Caco-2 (cell line): ENCODE data around the gene LAMB3. TPM values are rescaled to one million over a fixed set of nuclear protein-coding genes. Genes with fewer than 3 reads are reported as not detected.

Source experiments
- BruUV-seq: library from RNA; stranded (reverse); fragments of 400-500 nt; replicated peaks from 2 replicates; lab custom pipeline; 2021; lab: Mats Ljungman, UMichigan
- CTCF ChIA-PET: fragments of 300-600 bp; sonication (Branson Sonifier 250); formaldehyde crosslinking; loops from one replicate; lab custom pipeline; 2022; ENCODE audit warnings: antibody characterized with exemption; lab: Charles Lee
- POLR2A ChIA-PET: fragments of 300-600 bp; sonication (Branson Sonifier 250); formaldehyde crosslinking; loops from one replicate; lab custom pipeline; 2022; ENCODE audit warnings: antibody characterized with exemption; lab: Charles Lee
- DNase-seq, 2 experiments: peaks; one replicate each; pipeline versions ENCODE4 v3.0.0 to v3.0.0-alpha.2; 2020 to 2022
- H3K27me3 ChIP-seq: replicated peaks from 2 replicates; pipeline ENCODE4 v1.6.0; 2011; ENCODE audit warnings: low read length; ENCODE audit not compliant: control insufficient read depth, insufficient read depth
- H3K36me3 ChIP-seq: 2 replicates; pipeline ENCODE4 v1.5.1; 2011; ENCODE audit warnings: low read length; ENCODE audit not compliant: control insufficient read depth, insufficient read depth
- H3K4me1 ChIP-seq: fragments of 250-450 bp; sonication (Bioruptor Pico); 2 replicates; pipeline ENCODE4 v1.5.1; 2020; ENCODE audit warnings: mild to moderate bottlenecking
- H3K4me3 ChIP-seq: 2 replicates; pipeline ENCODE4 v1.5.1; 2011; ENCODE audit warnings: low read depth, mild to moderate bottlenecking, control low read depth, low read length
- H3K9me3 ChIP-seq: fragments of 250-450 bp; sonication (Bioruptor Pico); 2 replicates; pipeline ENCODE4 v1.5.1; 2020; ENCODE audit warnings: mild to moderate bottlenecking, moderate library complexity
- H3K27ac Mint-ChIP-seq: one replicate; pipeline ENCODE4 v1.8.0; 2022; ENCODE audit warnings: mixed read lengths; ENCODE audit not compliant: unreplicated experiment
- H3K27me3 Mint-ChIP-seq: one replicate; pipeline ENCODE4 v1.8.0; 2022; ENCODE audit warnings: mixed read lengths; ENCODE audit not compliant: insufficient read depth, unreplicated experiment
- H3K36me3 Mint-ChIP-seq: one replicate; pipeline ENCODE4 v1.8.0; 2022; ENCODE audit warnings: mild to moderate bottlenecking, mixed read lengths; ENCODE audit not compliant: insufficient read depth, unreplicated experiment
- H3K4me1 Mint-ChIP-seq: one replicate; pipeline ENCODE4 v1.8.0; 2022; ENCODE audit warnings: low read depth, mixed read lengths; ENCODE audit not compliant: unreplicated experiment
- H3K4me3 Mint-ChIP-seq: one replicate; pipeline ENCODE4 v1.8.0; 2022; ENCODE audit warnings: mild to moderate bottlenecking, moderate library complexity, mixed read lengths; ENCODE audit not compliant: unreplicated experiment
- H3K9me3 Mint-ChIP-seq: one replicate; pipeline ENCODE4 v1.8.0; 2022; ENCODE audit warnings: mixed read lengths; ENCODE audit not compliant: unreplicated experiment
- intact Hi-C: fragments of 100-400 bp; cut with micrococcal nuclease; formaldehyde crosslinking; loops from one replicate; pipeline ENCODE4 v1.10.0; 2022; ENCODE audit not compliant: unreplicated experiment
- total RNA-seq: library from RNA; stranded (reverse); gene quantifications from 2 replicates; pipeline ENCODE4 v1.2.3, GENCODE V29; 2022
- TF ChIP-seq, protein P1 (sequence below), 2 experiments: fragments of 200-600 bp in 1 of 2; IDR thresholded peaks; 1 replicate in 1 of 2; 2 replicates in 1 of 2; pipeline versions ENCODE4 v1.5.1 to v1.8.0; 2011 to 2022; ENCODE audit warnings: antibody characterized with exemption in 1 of 2, control low read depth in 1 of 2, inconsistent platforms in 1 of 2, low read depth in 1 of 2, low read length in 1 of 2, mild to moderate bottlenecking in 1 of 2, moderate library complexity in 1 of 2; ENCODE audit not compliant: insufficient read depth in 1 of 2, severe bottlenecking in 1 of 2, unreplicated experiment in 1 of 2

LAMB3 gene
- total RNA-seq, 1 experiment from 2014 or later: 125 TPM

DNA sequence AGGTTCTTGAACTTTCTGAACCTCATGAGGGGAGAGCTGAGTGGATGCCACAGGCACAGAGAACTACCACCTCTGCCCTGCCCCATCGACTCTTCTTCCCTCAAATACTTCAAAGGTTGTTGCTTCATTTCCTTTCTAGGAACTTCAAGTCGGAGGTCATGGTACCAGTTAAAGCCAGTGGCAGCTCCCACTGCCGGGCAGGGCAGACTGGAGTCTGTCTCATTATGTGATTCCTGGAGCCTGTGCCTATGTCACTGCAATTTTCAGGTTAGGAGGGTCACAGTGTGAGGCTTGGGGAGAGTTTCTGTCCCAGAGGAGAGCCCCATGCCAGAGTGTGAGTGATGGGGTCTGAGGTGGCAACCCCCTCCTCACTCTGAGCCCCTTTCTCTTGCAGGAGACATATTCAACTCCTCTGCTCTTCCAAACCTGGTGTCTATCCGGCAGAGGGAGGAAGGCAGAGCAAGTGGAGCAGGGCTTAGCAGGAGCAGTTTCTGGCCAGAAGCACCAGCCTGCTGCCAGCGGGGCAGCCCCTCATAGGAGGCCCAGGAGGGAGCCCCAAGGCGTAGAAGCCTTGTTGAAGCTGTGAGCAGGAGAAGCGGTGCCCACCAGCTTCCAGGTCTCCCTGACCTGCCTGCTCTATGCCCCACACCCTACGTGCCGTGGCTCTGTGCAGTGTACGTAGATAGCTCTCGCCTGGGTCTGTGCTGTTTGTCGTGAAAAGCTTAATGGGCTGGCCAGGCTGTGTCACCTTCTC, 39.4 kb downstream of the LAMB3 start:
- CTCF ChIA-PET: no interaction called here

DNA sequence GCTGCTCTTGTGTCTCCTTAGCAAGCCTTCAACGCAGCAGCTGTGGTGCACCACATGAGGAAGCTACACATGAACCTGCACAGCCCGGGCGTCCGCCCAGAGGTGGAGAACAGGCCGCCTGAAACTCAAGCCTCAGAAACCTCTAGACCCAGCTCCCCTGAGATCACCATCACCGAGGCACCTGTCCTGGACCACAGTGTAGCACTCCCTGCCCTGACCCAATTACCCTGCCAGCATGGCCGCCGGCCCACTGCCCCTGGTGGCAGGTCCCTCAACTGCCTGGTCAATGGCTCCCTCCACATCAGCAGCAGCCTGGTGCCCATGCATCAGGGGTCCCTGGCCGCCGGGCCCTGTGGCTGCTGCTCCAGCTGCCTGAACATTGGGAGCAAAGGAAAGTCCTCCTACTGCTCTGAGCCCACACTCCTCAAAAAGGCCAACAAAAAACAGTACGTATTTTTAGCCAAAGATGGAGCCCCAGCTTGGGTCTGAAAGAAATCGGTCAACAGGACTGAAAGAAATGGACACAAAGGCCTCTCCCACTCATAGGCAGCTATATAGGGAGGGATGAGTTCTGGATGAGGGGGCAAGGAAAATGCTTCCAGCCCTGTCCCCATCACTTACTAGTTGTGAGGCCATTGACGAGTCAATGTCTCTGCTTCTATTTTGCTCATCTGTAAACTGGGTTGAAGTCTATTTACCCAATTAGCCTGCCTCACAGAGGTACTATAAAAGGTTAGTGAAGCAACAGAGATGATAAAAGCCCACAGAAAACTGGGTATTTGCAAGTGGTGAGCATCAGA, 40.3 kb downstream of the LAMB3 start:
- ChIA-PET CTCF (no interaction called here), POLR2A (interaction anchor here (1.2 kb wide), 1 partner anchor 41 kb away, joined by 3 read pairs; no protein-coding TSS in a partner anchor)
- H3K27me3 Mint-ChIP-seq: no peaks in the 10 kb centered on the region
- H3K27ac Mint-ChIP-seq: no peak overlapping the region
- H3K4me3 ChIP-seq: no peak overlapping the region
- TF ChIP-seq, protein P1, sequence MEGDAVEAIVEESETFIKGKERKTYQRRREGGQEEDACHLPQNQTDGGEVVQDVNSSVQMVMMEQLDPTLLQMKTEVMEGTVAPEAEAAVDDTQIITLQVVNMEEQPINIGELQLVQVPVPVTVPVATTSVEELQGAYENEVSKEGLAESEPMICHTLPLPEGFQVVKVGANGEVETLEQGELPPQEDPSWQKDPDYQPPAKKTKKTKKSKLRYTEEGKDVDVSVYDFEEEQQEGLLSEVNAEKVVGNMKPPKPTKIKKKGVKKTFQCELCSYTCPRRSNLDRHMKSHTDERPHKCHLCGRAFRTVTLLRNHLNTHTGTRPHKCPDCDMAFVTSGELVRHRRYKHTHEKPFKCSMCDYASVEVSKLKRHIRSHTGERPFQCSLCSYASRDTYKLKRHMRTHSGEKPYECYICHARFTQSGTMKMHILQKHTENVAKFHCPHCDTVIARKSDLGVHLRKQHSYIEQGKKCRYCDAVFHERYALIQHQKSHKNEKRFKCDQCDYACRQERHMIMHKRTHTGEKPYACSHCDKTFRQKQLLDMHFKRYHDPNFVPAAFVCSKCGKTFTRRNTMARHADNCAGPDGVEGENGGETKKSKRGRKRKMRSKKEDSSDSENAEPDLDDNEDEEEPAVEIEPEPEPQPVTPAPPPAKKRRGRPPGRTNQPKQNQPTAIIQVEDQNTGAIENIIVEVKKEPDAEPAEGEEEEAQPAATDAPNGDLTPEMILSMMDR (IDR thresholded peaks at IDR 0.05; ENCODE audit: insufficient read depth in 1 of 2, low read depth in 1 of 2, low read length in 1 of 2, severe bottlenecking in 1 of 2, unreplicated experiment in 1 of 2): peak in 1 of 2 experiments; percentile 25
- intact Hi-C loops: no loop called here
- H3K36me3 ChIP-seq: peaks cover 4% of the 10 kb centered on the region
- no peaks in the 10 kb centered on the region for H3K4me1 Mint-ChIP-seq
- no peaks in the 10 kb centered on the region for H3K9me3 ChIP-seq
- H3K4me1 ChIP-seq: peaks cover 14% of the 10 kb centered on the region
- no peak for DNase-seq
- peaks cover 26% of the 10 kb centered on the region for H3K36me3 Mint-ChIP-seq
- no peaks in the 10 kb centered on the region for H3K9me3 Mint-ChIP-seq
- H3K4me3 Mint-ChIP-seq: no peak overlapping the region
- H3K27me3 ChIP-seq: no peaks in the 10 kb centered on the region
- no TSS peak for BruUV-seq

More for the DNA sequence above, 39.4 kb downstream of the LAMB3 start:
- peaks cover 4% of the 10 kb centered on the region for H3K36me3 ChIP-seq
- H3K4me3 ChIP-seq: no peak overlapping the region
- H3K4me1 ChIP-seq: peaks cover 14% of the 10 kb centered on the region
- Mint-ChIP-seq H3K27ac (no peak overlapping the region), H3K36me3 (peaks cover 34% of the 10 kb centered on the region), H3K9me3 (no peaks in the 10 kb centered on the region), H3K4me3 (no peak overlapping the region), H3K4me1 (no peaks in the 10 kb centered on the region), H3K27me3 (no peaks in the 10 kb centered on the region)
- H3K9me3 ChIP-seq: no peaks in the 10 kb centered on the region
- TF ChIP-seq, protein P1 (IDR thresholded peaks at IDR 0.05; ENCODE audit: insufficient read depth in 1 of 2, low read depth in 1 of 2, low read length in 1 of 2, severe bottlenecking in 1 of 2, unreplicated experiment in 1 of 2): no peak
- no TSS peak for BruUV-seq
- no peaks in the 10 kb centered on the region for H3K27me3 ChIP-seq
- POLR2A ChIA-PET: no interaction called here
- intact Hi-C loops: no loop called here
- DNase-seq: no peak

DNA sequence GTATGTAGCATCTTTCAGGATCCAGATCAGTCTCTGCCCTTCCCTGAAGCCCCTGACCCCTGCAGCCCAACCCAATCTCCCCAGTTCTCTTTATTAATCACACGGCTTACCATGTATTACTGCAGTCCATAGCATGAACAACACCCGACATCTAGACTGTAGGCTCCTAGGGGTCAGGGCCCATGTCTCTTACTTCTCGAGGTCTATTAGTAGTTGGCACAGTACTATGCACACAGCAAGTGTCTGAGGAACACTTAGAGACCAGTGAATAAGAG, 41.7 kb downstream of the LAMB3 start:
- H3K4me1 ChIP-seq: peaks cover 14% of the 10 kb centered on the region
- H3K9me3 Mint-ChIP-seq: no peaks in the 10 kb centered on the region
- POLR2A ChIA-PET: interaction anchor here (1.2 kb wide), 1 partner anchor 42 kb away, joined by 3 read pairs; no protein-coding TSS in a partner anchor
- TF ChIP-seq, protein P1 (IDR thresholded peaks at IDR 0.05; ENCODE audit: insufficient read depth in 1 of 2, low read depth in 1 of 2, low read length in 1 of 2, severe bottlenecking in 1 of 2, unreplicated experiment in 1 of 2): no peak
- no peaks in the 10 kb centered on the region for H3K27me3 Mint-ChIP-seq
- no peaks in the 10 kb centered on the region for H3K27me3 ChIP-seq
- CTCF ChIA-PET: interaction anchor here (0.6 kb wide), 1 partner anchor 164 kb away, joined by 3 read pairs; no protein-coding TSS in a partner anchor
- intact Hi-C loops: no loop called here
- H3K4me3 Mint-ChIP-seq: no peak overlapping the region
- DNase-seq: no peak
- BruUV-seq: no TSS peak
- H3K27ac Mint-ChIP-seq: no peak overlapping the region
- peaks cover 2% of the 10 kb centered on the region for H3K36me3 ChIP-seq
- H3K4me3 ChIP-seq: no peak overlapping the region
- no peaks in the 10 kb centered on the region for H3K9me3 ChIP-seq
- H3K4me1 Mint-ChIP-seq: no peaks in the 10 kb centered on the region
- peaks cover 14% of the 10 kb centered on the region for H3K36me3 Mint-ChIP-seq
